Brain microvascular endothelial cell (primary cell): Measurements from ENCODE around the gene WDR48.

Source experiments
- DNase-seq: peaks from one replicate; pipeline ENCODE4 v3.0.0-alpha.2; 2020
- H3K27ac ChIP-seq: fragments of 250-450 bp; sonication (Bioruptor Pico); 2 replicates; pipeline ENCODE4 v1.5.1; 2020; ENCODE audit warnings: mild to moderate bottlenecking, moderate library complexity
- H3K27me3 ChIP-seq: fragments of 250-450 bp; sonication (Bioruptor Pico); replicated peaks from 2 replicates; pipeline ENCODE4 v1.5.1; 2020; ENCODE audit warnings: mild to moderate bottlenecking
- H3K36me3 ChIP-seq: fragments of 250-450 bp; sonication (Bioruptor Pico); replicated peaks from 2 replicates; pipeline ENCODE4 v1.5.1; 2020; ENCODE audit warnings: mild to moderate bottlenecking
- H3K4me3 ChIP-seq: 2 replicates; pipeline ENCODE4 v1.5.1; 2011; ENCODE audit warnings: low read depth, mild to moderate bottlenecking, control low read depth, low read length, moderate library complexity
- CTCF ChIP-seq: IDR thresholded peaks from 2 replicates; pipeline ENCODE4 v1.5.1; 2011; ENCODE audit warnings: low read depth, mild to moderate bottlenecking, moderate library complexity, low read length, control low read depth, inconsistent platforms; ENCODE audit errors: missing control alignments
- in situ Hi-C: cut with HindIII; loops from 2 replicates; pipeline ENCODE4 v1.10.0; 2017; ENCODE audit warnings: low sequenced_read_pairs, low pct_ligation_motif_present

WDR48 gene

DNA sequence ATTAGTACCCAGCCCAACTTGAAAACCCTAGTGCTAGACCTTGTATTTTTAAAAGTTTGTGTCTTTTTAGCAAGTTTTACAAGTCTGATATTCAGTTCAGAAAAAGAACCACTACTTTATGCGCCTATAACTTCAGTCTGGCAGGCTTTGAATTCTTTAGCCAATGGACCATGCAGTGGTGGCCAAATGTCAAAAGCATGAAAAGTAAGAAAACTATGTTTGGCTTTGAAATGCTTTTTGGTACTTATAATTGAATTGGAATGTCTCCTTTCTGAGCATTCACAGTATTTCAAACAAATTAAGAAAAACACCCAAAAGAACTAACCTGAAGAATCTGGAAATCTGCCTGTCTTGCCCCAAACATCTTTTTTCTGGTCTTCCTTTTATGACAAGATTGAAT, 12.8 kb downstream of the WDR48 start:
- in situ Hi-C loops: no loop called here

GRCh38 chr3:39065197-39065596, 13.4 kb downstream of the WDR48 start:
- in situ Hi-C loops: no loop called here
- peaks cover 5% of the 10 kb centered on the region for H3K36me3 ChIP-seq
- peak; percentile 62 for DNase-seq

More for the DNA sequence above, 12.8 kb downstream of the WDR48 start:
- no peak overlapping the region for H3K4me3 ChIP-seq
- no peak overlapping the region for H3K27ac ChIP-seq
- no peaks in the 10 kb centered on the region for H3K27me3 ChIP-seq
- peak; percentile 15 for DNase-seq
- no peak for TF ChIP-seq CTCF
- peaks cover 5% of the 10 kb centered on the region for H3K36me3 ChIP-seq

GRCh38 chr3:39067286-39067685, 15.5 kb downstream of the WDR48 start:
- in situ Hi-C loops: no loop called here

More at GRCh38 chr3:39065197-39065596, 13.4 kb downstream of the WDR48 start:
- H3K4me3 ChIP-seq: no peak overlapping the region
- H3K27me3 ChIP-seq: no peaks in the 10 kb centered on the region
- no peak overlapping the region for H3K27ac ChIP-seq
- TF ChIP-seq CTCF: peak; percentile 76

GRCh38 chr3:39068556-39068955, 16.7 kb downstream of the WDR48 start:
- Histone ChIP-seq H3K4me3 (no peak overlapping the region), H3K27me3 (no peaks in the 10 kb centered on the region), H3K27ac (no peak overlapping the region), H3K36me3 (peaks cover 9% of the 10 kb centered on the region)
- in situ Hi-C loops: no loop called here
- no peak for DNase-seq
- TF ChIP-seq CTCF: no peak

More at GRCh38 chr3:39067286-39067685, 15.5 kb downstream of the WDR48 start:
- Histone ChIP-seq H3K4me3 (no peak overlapping the region), H3K36me3 (peaks cover 7% of the 10 kb centered on the region), H3K27me3 (no peaks in the 10 kb centered on the region), H3K27ac (no peak overlapping the region)
- no peak for TF ChIP-seq CTCF
- peak; percentile 11 for DNase-seq

- TF ChIP-seq CTCF: no peak
- in situ Hi-C loops: no loop called here
- DNase-seq: no peak
- no peak overlapping the region for H3K4me3 ChIP-seq
- no peak overlapping the region for H3K27ac ChIP-seq
- no peaks in the 10 kb centered on the region for H3K27me3 ChIP-seq
- peaks cover 12% of the 10 kb centered on the region for H3K36me3 ChIP-seq
These were observed 24.1 kb downstream of the WDR48 start for GRCh38 chr3:39075910-39076309.

GRCh38 chr3:39079530-39079929, 27.7 kb downstream of the WDR48 start:
- DNase-seq: no peak
- Histone ChIP-seq H3K4me3 (no peak overlapping the region), H3K36me3 (peaks cover 7% of the 10 kb centered on the region), H3K27me3 (no peaks in the 10 kb centered on the region), H3K27ac (no peak overlapping the region)
- in situ Hi-C loops: no loop called here
- TF ChIP-seq CTCF: no peak
